ENCODE measurements around the gene MAS1. TPM values are rescaled to one million over a fixed set of nuclear protein-coding genes. Genes with fewer than 3 reads are reported as not detected.

The MAS1 gene
- total and polyA plus RNA-seq, 2 experiments from 2014 or later, result 0.03 TPM; not detected in 1

DNA sequence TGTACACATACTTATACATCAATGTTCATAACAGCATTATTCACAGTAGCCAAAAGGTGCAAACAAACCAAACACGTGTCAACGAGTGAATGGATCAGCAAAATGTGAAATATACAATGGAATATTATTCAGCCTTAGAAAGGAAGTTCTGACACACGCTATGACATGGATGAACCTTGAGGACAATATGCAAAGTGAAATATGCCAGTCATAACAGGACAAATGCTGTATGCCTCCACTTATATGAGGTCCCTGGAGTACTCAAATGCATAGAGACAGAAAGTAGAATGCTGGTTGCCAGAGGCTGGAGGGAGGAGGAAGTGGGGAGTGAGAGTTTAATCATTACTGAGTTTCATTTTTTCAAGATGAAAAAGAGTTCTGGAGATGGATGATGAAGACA, 40.3 kb downstream of the MAS1 start:
- Histone ChIP-seq H3K4me2 (no peak overlapping the region), H3K4me3 (no peak overlapping the region), H3K27me3 (ENCODE audit: insufficient read depth) (no peaks in the 10 kb centered on the region), H3K79me2 (replicated peaks; ENCODE audit: insufficient read depth) (no peaks in the 10 kb centered on the region), H3K36me3 (ENCODE audit: insufficient read depth) (no peaks in the 10 kb centered on the region), H3K9me2 (ENCODE audit: insufficient read depth) (no peaks in the 10 kb centered on the region), H3K4me1 (ENCODE audit: insufficient read depth) (no peaks in the 10 kb centered on the region), H4K20me1 (replicated peaks; ENCODE audit: insufficient read depth) (no peaks in the 10 kb centered on the region), H3K27ac (ENCODE audit: low read depth) (no peak overlapping the region), H2AFZ (no peak overlapping the region), H3F3A (replicated peaks; ENCODE audit: low read depth) (no peaks in the 10 kb centered on the region)
- Mint-ChIP-seq H3K27me3 (ENCODE audit: insufficient read depth, low read depth, poor library complexity) (no peaks in the 10 kb centered on the region), H3K9me3 (peaks cover 3% of the 10 kb centered on the region; the same call in 2 of the 3 replicates), H3K27ac (no peak overlapping the region), H3K4me1 (no peaks in the 10 kb centered on the region), H3K4me3 (no peak overlapping the region), H3K36me3 (ENCODE audit: low read depth) (no peaks in the 10 kb centered on the region; the same call in 2 of the 3 replicates)
- TF ChIP-seq NANOG (IDR thresholded peaks at IDR 0.05; ENCODE audit: borderline replicate concordance) (no peak), EZH2 (IDR thresholded peaks at IDR 0.05; ENCODE audit: low read depth, unreplicated experiment) (no peak), ZNF114 (CRISPR knock-in tag; IDR thresholded peaks at IDR 0.05) (no peak), POLR2AphosphoS5 (IDR thresholded peaks at IDR 0.05; ENCODE audit: low read depth) (no peak), JUNB (IDR thresholded peaks at IDR 0.05; ENCODE audit: unreplicated experiment) (no peak), ZNF331 (CRISPR knock-in tag; IDR thresholded peaks at IDR 0.05; ENCODE audit: low read depth) (no peak)
- TF ChIP-seq, protein P1, sequence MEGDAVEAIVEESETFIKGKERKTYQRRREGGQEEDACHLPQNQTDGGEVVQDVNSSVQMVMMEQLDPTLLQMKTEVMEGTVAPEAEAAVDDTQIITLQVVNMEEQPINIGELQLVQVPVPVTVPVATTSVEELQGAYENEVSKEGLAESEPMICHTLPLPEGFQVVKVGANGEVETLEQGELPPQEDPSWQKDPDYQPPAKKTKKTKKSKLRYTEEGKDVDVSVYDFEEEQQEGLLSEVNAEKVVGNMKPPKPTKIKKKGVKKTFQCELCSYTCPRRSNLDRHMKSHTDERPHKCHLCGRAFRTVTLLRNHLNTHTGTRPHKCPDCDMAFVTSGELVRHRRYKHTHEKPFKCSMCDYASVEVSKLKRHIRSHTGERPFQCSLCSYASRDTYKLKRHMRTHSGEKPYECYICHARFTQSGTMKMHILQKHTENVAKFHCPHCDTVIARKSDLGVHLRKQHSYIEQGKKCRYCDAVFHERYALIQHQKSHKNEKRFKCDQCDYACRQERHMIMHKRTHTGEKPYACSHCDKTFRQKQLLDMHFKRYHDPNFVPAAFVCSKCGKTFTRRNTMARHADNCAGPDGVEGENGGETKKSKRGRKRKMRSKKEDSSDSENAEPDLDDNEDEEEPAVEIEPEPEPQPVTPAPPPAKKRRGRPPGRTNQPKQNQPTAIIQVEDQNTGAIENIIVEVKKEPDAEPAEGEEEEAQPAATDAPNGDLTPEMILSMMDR (conservative IDR thresholded peaks at IDR 0.05; ENCODE audit: low read depth in 2 of 2), result no peak
- TF ChIP-seq, protein P2, sequence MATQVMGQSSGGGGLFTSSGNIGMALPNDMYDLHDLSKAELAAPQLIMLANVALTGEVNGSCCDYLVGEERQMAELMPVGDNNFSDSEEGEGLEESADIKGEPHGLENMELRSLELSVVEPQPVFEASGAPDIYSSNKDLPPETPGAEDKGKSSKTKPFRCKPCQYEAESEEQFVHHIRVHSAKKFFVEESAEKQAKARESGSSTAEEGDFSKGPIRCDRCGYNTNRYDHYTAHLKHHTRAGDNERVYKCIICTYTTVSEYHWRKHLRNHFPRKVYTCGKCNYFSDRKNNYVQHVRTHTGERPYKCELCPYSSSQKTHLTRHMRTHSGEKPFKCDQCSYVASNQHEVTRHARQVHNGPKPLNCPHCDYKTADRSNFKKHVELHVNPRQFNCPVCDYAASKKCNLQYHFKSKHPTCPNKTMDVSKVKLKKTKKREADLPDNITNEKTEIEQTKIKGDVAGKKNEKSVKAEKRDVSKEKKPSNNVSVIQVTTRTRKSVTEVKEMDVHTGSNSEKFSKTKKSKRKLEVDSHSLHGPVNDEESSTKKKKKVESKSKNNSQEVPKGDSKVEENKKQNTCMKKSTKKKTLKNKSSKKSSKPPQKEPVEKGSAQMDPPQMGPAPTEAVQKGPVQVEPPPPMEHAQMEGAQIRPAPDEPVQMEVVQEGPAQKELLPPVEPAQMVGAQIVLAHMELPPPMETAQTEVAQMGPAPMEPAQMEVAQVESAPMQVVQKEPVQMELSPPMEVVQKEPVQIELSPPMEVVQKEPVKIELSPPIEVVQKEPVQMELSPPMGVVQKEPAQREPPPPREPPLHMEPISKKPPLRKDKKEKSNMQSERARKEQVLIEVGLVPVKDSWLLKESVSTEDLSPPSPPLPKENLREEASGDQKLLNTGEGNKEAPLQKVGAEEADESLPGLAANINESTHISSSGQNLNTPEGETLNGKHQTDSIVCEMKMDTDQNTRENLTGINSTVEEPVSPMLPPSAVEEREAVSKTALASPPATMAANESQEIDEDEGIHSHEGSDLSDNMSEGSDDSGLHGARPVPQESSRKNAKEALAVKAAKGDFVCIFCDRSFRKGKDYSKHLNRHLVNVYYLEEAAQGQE (IDR thresholded peaks at IDR 0.05; ENCODE audit: unreplicated experiment), result no peak
- TF ChIP-seq, protein P3, sequence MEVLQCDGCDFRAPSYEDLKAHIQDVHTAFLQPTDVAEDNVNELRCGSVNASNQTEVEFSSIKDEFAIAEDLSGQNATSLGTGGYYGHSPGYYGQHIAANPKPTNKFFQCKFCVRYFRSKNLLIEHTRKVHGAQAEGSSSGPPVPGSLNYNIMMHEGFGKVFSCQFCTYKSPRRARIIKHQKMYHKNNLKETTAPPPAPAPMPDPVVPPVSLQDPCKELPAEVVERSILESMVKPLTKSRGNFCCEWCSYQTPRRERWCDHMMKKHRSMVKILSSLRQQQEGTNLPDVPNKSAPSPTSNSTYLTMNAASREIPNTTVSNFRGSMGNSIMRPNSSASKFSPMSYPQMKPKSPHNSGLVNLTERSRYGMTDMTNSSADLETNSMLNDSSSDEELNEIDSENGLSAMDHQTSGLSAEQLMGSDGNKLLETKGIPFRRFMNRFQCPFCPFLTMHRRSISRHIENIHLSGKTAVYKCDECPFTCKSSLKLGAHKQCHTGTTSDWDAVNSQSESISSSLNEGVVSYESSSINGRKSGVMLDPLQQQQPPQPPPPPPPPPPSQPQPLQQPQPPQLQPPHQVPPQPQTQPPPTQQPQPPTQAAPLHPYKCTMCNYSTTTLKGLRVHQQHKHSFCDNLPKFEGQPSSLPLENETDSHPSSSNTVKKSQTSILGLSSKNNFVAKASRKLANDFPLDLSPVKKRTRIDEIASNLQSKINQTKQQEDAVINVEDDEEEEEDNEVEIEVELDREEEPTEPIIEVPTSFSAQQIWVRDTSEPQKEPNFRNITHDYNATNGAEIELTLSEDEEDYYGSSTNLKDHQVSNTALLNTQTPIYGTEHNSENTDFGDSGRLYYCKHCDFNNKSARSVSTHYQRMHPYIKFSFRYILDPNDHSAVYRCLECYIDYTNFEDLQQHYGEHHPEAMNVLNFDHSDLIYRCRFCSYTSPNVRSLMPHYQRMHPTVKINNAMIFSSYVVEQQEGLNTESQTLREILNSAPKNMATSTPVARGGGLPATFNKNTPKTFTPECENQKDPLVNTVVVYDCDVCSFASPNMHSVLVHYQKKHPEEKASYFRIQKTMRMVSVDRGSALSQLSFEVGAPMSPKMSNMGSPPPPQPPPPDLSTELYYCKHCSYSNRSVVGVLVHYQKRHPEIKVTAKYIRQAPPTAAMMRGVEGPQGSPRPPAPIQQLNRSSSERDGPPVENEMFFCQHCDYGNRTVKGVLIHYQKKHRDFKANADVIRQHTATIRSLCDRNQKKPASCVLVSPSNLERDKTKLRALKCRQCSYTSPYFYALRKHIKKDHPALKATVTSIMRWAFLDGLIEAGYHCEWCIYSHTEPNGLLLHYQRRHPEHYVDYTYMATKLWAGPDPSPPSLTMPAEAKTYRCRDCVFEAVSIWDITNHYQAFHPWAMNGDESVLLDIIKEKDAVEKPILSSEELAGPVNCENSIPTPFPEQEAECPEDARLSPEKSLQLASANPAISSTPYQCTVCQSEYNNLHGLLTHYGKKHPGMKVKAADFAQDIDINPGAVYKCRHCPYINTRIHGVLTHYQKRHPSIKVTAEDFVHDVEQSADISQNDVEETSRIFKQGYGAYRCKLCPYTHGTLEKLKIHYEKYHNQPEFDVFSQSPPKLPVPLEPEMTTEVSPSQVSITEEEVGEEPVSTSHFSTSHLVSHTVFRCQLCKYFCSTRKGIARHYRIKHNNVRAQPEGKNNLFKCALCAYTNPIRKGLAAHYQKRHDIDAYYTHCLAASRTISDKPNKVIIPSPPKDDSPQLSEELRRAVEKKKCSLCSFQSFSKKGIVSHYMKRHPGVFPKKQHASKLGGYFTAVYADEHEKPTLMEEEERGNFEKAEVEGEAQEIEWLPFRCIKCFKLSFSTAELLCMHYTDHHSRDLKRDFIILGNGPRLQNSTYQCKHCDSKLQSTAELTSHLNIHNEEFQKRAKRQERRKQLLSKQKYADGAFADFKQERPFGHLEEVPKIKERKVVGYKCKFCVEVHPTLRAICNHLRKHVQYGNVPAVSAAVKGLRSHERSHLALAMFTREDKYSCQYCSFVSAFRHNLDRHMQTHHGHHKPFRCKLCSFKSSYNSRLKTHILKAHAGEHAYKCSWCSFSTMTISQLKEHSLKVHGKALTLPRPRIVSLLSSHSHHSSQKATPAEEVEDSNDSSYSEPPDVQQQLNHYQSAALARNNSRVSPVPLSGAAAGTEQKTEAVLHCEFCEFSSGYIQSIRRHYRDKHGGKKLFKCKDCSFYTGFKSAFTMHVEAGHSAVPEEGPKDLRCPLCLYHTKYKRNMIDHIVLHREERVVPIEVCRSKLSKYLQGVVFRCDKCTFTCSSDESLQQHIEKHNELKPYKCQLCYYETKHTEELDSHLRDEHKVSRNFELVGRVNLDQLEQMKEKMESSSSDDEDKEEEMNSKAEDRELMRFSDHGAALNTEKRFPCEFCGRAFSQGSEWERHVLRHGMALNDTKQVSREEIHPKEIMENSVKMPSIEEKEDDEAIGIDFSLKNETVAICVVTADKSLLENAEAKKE (CRISPR knock-in tag; IDR thresholded peaks at IDR 0.05), result no peak
- DNase-seq (ENCODE audit: low spot score) (no peak), ATAC-seq (no peak)
